ENCODE results near the gene KANTR. TPM values are rescaled to one million over a fixed set of nuclear protein-coding genes. Genes with fewer than 3 reads are reported as not detected.

The KANTR gene, protein sequence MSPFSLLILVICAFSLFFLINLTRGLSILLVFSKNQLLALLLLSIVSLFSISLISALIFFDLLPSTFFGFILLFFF
- 3.2 and 3.5 TPM in 2 replicates for total RNA-seq

DNA sequence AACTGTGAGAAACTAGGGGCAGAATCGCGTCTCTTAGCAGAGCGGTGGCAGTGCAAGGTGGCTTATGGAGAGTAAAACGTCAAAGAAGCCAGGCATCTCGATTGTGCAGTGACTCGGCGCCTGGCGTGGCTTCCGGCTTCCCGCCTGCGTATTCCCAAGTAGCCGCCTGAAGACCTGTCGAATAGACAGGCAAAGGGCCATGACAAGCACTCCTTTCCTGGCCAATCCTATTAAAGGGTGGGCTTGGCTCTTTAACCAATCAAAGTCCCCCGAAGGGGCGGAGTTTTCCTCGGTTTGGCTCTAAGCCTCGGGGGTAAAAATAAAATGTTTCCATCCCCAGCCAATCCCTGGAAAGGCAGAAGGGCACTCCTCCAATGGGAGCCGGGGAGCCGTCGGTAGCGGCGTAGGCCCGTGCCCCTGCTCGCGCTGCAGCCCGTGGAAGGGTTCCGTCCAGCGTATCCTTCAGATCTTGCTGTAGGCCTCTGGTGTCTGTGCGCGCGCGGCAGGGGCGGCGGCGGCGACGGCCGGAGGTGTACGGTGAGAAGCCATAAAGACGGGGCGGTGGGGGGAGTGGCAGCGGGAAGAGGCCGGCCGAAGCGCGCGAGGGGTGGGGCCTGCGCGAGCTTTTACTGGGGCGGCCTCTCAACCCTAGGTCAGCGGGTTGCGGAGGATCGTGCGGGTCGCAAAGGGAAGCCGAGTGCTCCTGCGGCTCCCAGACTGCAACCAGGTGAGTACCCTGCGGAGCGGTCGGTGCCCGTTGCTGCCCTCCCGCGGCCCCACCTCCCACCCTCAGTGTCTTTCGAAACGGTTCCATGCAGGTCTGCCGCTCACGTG is at the start of gene KANTR:
KANTR (plus strand) TSS at position 395 of the 834 bp plus-strand sequence. CDS start 30,131 bp downstream, outside the sequence.

GRCh38 chrX:53048169-53049126 is 45.5 kb upstream of the KANTR start, which contains the start of gene GPR173:
GPR173 (plus strand) TSS chrX:53048789; CDS start chrX:53076622, 27,833 bp downstream.

GRCh38 chrX:53081925-53082772 is 11.8 kb upstream of the KANTR start, which contains the start of gene TSPYL2:
TSPYL2 (plus strand) TSS chrX:53082367; CDS start chrX:53082499, 132 bp downstream.

Other genes starting within 250 kb of the KANTR start
- gene XAGE3, start 226.1 kb upstream of the KANTR start, total RNA-seq, result not detected in 2 replicates
- 12.9 and 13.5 TPM in 2 replicates for gene FAM156B, start 196.8 kb upstream of the KANTR start, total RNA-seq
- gene FAM156A, start 135.6 kb upstream of the KANTR start, total RNA-seq, result 7.1 and 7.8 TPM in 2 replicates
- 1.2 and 1.9 TPM in 2 replicates for gene GPR173, start 45.4 kb upstream of the KANTR start, total RNA-seq
- gene TSPYL2, start 11.8 kb upstream of the KANTR start, total RNA-seq, result 21.6 and 31.0 TPM in 2 replicates
- gene KDM5C, start 131.1 kb downstream of the KANTR start, total RNA-seq, result 66.9 and 96.9 TPM in 2 replicates
- gene IQSEC2, start 187.4 kb downstream of the KANTR start, total RNA-seq, result 17.2 and 21.0 TPM in 2 replicates